HG03097 (cell line): Measurements from ENCODE around the gene SUGCT.

Experiments used
- ATAC-seq: cut with Tn5 transposase; IDR thresholded peaks from one replicate; pipeline ENCODE4 v1.9.1; 2021; ENCODE audit not compliant: unreplicated experiment, low FRiP score

The SUGCT gene

GRCh38 chr7:40799493-40800403 is 664.9 kb downstream of the SUGCT start:
- no peak for ATAC-seq

GRCh38 chr7:40800771-40801170 is 666.0 kb downstream of the SUGCT start:
- ATAC-seq: no peak

DNA sequence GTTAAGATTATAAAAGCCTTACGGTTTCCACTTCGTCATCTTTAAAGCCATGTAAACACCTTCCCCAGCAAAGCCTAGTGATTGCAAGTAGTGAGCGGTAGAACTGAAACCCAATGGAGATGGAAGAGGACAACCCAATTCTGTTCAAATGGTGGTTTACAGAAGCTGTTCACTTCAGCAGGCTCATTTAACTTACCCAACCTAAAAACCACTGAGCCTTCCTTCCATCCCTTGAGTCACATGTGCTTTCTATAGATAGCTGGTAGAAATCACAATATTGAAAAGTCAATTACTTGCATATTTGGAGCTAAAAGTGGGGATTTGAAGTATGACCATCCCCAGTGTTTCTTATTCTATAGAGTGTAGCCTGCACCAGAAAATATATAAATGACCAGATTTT is 667.7 kb downstream of the SUGCT start:
- no peak for ATAC-seq

- no peak for ATAC-seq
Observed at GRCh38 chr7:40804477-40805215, 669.8 kb downstream of the SUGCT start.

DNA sequence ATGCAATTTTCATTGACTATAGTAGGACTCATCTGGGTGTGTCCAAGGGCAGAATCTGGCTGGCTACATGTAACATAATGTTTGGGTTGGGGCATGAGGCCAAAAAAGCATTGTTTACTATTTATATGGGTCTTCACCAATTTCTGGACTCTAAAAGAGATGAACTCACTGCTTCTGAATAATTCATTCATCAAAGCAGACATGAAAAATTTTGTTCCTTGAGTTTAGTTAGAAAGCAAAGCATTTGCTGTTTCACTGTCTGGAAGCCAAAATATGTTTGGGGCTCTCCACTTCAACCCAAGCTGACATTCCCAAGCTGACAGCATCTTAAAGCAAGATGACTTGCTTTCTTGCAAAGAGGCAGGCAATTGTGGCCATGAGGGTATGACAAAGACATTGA is 670.6 kb downstream of the SUGCT start:
- ATAC-seq: no peak

DNA sequence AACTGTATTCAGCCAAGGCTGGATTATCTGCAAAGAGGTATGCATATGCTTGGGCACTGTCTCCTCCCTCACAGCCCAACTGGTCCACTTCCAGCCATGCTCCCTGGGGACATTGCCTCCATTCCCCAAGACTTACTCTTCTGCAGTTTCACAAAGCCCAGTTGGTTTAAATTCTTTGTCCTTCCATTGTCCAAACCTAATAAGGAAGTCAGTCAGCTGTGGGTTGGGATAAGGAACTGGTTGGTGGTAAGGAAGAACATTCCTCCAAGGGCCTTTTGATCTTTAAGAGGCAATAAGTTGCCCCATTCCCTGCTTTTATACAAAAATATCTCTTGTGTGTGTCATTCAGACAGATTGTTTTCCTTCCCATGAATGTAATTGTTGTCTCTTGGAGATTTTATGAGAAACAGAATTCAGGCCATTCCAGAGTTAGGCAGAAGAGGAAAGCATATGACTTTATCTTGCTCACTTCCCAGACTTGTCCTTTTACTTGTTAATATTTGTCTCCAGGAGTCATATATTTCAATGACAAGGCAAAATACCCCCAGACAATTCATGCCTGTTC is 673.7 kb downstream of the SUGCT start:
- ATAC-seq: no peak

DNA sequence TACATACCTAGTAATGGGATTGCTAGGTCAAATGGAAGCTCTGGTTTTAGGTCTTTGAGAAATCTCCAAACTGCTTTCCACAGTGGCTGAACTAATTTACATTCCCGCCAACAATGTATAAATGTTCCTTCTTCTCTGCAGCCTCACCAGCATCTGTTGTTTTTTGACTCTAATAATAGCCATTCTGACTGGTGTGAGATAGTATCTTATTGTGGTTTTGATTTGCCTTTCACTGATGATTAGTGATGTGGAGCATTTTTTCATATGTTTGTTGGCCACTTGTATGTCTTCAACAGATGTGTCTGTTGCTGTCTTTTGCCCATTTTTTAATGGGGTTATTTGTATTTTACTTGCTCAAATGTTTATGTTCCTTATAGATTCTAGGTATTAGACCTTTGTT is 675.5 kb downstream of the SUGCT start:
- no peak for ATAC-seq

DNA sequence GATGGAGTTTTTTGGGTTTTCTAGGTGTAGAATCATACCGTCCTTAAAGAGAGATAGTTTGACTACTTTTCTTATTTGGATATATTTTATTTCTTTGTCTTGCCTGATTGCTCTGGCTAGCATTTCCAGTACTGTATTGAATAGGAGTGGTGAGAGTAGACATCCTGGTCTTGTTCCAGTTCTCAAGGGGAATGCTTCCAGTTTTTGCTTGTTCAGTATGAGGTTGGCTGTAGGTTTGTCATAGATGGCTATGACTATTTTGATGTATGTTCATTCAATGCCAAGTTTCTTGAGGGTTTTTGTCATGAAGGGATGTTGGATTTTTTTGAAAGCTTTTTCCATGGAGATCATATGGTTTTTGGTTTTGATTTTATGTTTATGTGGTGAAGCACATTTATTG is 676.9 kb downstream of the SUGCT start:
- no peak for ATAC-seq

- ATAC-seq: no peak
Observed at GRCh38 chr7:40815022-40815421, 680.2 kb downstream of the SUGCT start.

GRCh38 chr7:40815512-40815911 is 680.7 kb downstream of the SUGCT start:
- ATAC-seq: no peak

GRCh38 chr7:40822861-40823260 is 688.1 kb downstream of the SUGCT start:
- no peak for ATAC-seq

DNA sequence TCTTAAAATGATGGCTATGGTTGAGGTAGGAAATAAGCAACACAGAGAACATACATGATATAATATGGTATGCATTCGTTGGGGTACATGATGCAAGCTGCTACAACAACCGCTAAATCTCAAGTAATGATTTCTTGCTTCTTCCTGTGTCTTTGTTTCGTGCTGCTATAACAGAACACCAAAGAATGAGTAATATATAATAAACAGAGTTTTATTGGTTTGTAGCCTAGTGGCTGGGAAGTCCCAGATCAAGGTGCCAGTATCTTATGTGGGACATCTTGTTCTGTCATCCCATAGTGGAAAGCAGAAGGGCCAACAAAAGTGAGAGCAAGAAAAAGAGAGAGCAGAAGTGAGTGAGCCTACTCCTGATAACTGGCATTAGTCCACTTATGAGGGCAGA is 689.7 kb downstream of the SUGCT start:
- no peak for ATAC-seq

- no peak for ATAC-seq
Observed at GRCh38 chr7:40826411-40827221, 691.8 kb downstream of the SUGCT start.

- no peak for ATAC-seq
Observed at GRCh38 chr7:40827222-40828085, 692.6 kb downstream of the SUGCT start.

GRCh38 chr7:40828686-40829600 is 694.1 kb downstream of the SUGCT start:
- no peak for ATAC-seq

DNA sequence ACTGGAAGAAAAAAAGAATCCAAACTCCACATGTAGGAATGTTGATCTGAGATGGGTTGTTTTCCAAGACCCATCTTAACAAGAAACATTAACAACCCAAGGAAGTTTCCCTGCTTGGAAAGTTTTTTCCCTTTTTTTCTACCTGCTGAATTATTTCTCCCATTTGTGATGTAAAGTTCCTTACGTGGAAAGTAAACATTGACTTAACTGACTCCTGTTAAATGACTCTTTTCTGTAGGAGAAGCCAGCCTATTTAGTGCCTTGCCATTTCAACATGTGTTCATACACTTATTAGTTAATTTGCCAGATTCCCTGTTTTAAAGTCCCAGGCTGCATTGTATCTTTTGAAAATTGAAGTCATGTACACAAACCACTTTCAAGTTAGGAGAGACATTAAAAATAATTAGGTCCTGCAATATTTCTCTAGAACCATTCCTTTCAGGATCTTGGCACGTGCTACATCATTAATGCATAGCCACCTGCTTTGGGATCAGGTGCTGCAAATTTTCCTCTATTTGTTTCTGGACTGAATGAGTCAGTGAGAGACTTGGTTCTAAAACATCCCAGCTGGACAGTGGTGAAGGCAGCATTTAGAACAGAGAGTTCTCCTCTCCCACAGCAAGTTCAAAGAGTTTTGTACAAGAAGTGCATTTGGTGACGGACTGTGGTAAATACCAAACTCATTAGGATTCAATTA is 698.5 kb downstream of the SUGCT start:
- ATAC-seq: no peak

DNA sequence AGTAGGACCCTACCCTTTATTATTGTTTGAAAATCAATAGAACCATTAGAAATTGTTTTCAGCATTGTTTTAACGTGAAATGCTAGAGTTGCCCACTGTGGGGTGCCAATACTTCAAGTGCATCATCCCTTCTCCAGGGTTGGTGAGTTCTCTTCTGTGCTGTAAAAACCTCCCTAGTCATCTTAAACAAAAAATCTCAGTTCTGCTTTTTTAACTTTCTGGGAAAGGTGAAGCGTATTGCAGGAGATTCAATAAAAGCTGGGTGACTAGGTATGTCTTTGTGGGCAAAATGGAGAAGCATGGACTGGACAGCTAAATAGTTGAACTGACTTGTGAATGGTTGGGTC is 699.1 kb downstream of the SUGCT start:
- no peak for ATAC-seq

DNA sequence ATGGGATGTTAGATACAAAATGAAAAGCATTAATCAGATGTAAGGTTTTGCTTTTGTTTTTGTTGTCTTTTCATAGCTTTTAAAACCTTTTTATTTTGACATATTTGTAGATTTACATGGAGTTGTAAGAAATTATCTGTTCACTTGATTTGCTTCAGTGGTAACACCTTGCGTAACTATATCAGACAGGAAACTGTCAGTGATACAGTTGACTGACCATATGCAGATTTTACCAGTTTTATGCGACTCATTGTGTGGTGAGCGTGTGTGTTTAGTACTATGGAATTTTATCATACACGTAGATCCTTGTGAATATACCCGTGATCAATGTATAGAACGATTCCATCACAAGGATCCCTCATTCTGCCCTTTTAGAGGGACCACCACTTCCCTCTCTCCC is 701.4 kb downstream of the SUGCT start:
- ATAC-seq: no peak
